Forelimb muscle (tissue), 1 donor: ENCODE measurements around the gene GDF10. TPM values are rescaled to one million over a fixed set of nuclear protein-coding genes. Genes with fewer than 3 reads are reported as not detected.

Source experiments
- DNase-seq: peaks from one replicate; pipeline ENCODE4 v3.0.0-alpha.2; 2013; ENCODE audit warnings: low read depth
- polyA plus RNA-seq: library from polyadenylated mRNA; unstranded; fragments of 120-200 nt; gene quantifications from one replicate; pipeline ENCODE4 v1.2.1, GENCODE V29; 2013; ENCODE audit not compliant: insufficient read length

Gene GDF10
- polyA plus RNA-seq, 1 donor = 3.2 TPM

DNA sequence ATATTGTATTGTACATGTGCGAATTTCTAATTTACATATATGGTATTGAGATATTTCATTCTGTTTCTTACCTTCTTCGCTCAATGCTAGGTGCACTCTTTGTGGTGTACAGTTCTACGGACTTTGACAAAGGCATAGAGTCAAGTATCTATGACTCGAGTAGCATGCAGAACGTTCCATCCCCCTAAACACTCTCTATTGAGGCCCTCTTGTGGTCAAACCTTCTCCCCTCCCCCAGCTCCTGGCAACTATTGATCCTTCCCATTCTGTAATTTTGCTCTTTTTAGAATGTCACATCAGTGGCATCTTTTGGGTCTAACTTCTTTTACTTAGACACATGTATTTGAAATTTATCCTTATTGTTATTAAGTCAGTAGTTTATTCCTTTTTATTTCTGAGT, 30.7 kb upstream of the GDF10 start:
- DNase-seq = no peak

DNA sequence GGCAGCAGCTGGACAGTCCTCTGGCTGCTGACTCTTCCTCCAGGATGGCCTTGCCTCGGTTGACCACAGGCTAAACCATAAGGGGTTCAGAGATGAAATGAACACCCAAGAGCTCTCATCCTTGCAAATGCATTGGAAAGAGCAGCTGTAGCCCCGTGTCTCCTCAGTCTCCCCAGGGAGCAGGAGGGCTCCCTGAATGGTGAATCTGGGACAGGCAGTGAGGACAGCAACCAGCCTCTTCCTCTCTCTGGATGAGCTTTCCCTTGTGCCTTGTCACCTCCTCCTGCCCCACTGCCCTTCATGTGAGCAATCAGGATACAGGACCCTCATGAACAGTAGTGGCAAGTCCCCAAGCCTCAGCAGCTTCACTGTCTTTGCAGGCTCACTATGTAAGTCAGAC, 23.9 kb upstream of the GDF10 start:
- no peak for DNase-seq

DNA sequence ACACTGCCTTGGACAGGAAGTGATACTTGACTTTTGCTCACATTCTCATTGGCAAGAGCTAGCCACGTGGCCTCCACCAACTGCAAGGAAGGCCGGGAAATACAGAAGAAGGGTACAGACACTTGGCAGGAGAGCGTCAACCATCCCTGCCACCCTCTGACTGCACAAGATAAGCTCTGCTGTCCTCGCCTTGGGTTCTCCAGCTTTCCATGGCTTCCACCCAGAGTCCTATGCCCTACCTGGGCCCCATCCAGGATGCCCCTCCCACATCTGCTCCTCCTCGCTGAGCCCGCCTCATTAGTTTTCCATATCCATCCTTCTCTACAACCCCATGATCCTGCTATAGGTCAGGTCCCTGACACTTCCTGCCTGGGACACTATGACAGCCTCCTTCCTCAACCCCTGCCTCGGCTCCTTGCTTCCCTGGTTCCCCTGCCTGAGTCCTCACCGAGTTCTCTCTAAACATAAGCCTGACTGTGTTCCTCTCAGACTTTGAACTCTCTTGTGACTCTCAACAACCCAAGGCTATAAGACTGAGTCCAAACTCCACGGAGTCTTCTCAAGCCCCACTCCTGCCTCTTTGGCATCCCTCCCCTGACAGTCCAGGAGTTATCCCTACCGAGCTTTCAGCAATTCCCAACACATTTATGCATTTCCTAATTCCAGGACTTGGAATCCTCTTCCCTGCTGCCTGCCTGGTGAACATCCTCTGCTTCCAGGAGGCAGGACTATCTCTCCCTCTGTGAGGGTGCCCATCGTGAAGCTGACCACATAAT, 23.2 kb upstream of the GDF10 start:
- DNase-seq = no peak

DNA sequence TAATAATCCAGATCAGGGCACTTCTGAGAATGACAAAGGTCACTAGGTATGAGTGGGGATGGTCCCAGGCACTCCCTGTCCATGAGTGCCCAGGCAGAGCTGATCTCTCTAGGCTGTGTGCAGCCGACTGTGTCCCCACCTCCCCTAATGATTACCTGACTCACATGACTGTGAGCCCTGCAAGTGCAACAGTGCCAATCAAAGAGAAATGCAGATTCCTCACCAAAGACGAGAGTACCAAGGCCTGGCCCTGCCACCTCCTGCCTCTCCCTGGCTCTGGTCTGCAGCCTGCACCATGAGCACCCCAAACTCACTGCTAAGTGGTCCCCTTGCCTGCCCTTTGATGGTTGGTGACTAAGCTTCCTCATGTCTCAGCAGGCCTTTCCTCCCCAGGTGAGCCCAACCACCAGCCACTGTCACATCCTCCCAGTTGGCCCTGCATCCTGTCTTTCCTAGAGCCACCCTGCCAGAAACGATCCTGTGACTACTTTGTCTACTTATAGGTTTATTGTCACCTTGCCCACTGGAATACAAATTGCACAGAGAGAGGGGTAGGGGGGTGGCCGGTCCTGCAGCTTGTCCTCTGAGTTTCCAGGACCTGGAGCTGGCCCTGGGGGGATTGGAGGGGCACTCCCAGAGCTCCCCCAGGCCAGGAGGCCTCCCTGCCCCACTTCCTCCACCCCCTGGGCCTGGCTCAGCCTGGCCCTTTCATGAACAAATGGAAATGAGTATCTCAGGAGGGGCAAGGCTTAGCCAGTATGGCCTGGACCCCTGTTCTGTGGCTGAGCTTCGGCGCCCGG, 22.4 kb upstream of the GDF10 start:
- no peak for DNase-seq

DNA sequence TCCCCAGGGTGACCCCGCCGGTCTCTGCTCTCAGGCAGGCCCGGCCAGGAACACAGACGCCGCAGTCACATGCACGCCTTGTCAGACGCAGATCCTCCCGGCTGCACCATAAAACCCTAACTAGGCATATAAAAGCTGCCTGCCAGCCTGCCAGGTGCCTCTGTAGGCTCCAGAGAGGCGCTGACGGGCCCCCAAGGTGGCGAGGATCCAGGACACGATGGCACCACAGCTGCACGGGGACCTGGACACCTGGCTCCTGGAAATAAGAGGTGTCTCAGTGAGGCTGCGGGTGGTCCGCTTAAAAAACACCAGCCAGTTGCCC, 21.9 kb upstream of the GDF10 start:
- no peak for DNase-seq

DNA sequence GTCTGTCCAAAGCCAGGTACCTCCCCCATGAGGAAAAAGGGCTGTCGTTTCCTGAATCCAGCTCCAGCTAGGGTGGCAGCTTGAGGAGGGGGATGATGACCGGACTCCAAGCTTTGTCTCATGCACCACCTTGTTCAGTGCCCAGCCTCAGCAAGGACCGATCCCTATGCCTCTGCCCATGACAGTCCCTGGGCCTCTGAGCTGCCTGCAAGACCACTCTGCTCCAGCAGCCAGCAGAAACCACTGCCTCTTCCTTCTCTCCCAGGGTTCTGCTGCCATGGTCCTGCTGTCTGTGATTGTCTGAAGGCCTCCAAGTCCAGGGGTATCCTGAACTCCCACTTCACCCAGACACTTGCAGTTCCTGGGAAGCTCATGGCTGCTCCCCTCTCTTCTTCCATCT, 21.3 kb upstream of the GDF10 start:
- DNase-seq = no peak

DNA sequence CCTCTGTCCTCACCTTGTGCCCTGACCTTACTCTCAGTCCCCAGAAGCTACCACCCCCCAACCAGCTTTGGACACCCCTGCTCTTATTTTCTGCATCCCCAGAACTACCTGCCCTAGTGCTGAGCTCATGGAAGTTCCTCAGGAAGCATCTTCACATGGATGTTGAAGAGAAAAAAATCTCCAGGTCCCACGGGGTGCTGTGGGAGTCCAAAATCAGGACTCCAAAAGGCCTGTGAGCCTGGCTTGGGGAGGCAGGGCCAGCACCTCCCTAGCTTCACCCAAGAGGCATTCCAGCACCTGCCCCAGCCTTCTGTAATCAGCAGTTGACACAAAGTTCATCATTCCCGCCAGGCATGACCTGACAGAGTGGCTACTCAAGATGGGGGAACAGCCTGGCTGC, 20.7 kb upstream of the GDF10 start:
- no peak for DNase-seq

DNA sequence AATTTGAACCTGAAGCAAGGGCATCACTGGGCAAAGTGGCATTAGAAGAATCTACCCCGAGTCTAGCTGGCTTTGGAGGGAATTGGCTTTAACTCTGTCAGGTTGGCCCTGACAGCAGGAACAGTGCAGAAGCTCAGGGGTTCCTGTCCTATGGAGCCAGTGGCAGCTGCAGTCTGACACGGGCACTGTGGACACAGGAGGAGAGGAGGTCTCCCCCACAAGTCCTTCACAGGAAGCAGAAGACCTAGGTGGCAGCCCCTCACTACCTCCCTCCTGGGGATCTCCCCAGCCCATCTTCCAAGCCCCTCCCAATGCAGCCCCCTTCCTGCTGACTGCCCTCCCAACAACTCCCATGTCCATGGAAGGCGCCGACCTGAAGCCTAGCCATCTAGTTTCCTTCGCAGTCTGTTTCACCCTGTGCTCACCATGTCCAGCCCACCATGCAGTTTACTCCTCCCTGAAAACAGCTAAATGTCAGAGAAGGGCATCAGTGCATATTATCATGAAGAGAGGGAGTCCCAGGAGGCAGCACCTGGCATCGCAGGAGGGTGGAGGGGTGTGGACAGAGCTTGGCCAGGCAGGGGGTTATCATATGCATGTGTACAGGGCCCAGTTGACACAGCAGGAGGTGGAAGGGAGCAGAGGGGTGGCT, 17.9 kb upstream of the GDF10 start:
- DNase-seq = no peak

DNA sequence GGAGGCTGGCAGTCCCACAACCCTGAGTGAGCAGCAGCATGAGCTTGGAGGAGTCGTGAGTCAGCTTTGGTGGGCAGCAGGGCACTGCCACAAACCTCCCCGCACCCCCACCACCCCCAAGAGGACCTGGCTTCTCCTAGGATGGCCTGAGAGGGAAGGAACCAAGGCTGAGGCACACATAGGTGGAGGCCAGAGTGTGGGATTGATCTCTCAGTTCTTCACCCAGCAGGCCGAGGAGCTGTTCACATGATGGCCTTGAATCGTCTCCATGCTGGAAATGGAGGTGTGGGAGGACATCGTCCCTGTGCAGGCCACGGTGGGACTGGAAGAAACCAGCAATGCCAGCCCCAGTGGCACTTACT, 17.4 kb upstream of the GDF10 start:
- no peak for DNase-seq

DNA sequence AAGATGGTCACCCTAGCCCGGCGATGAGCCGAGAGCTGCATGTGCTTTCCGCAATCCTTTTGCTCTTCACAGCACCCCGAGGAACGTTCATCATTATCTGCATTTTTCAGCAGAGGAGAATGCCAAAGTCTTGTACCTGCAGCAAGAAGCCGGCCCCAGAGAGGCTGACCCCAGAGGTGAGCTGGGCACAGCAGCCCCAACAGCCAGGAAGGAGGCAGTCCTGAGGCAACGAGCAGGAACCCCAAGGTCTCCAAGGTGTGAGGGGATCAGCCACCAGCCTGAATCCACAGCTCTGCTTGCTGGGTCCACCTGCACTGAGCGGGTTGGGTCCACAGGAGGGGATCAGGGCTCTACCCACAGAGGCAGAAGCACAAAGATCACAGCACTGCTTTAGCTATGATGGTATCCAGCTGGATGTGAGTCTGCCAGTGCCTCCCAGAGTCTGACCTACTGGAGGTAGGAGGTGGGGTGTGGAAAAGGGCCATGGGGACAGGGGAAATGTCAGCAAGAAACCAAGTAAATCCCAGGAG, 16.8 kb upstream of the GDF10 start:
- no peak for DNase-seq

DNA sequence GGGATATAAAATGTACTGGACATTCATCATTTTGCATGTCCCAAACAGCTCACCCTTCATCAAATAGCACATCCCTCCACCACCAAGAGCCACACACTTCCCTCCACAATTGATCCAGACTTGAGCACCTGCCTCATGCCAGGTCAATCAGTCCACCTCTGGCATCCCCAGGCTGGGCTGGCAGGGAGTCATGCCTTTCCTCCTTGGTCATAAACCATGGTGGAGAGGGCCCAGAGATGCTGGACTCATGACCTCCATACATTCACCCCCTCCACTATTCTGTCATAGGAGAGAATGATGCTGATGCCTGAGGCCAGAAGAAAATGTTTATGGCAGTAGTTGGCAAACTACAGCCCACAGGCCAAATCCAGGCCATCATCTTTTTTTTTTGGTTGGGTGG, 16.1 kb upstream of the GDF10 start:
- no peak for DNase-seq

DNA sequence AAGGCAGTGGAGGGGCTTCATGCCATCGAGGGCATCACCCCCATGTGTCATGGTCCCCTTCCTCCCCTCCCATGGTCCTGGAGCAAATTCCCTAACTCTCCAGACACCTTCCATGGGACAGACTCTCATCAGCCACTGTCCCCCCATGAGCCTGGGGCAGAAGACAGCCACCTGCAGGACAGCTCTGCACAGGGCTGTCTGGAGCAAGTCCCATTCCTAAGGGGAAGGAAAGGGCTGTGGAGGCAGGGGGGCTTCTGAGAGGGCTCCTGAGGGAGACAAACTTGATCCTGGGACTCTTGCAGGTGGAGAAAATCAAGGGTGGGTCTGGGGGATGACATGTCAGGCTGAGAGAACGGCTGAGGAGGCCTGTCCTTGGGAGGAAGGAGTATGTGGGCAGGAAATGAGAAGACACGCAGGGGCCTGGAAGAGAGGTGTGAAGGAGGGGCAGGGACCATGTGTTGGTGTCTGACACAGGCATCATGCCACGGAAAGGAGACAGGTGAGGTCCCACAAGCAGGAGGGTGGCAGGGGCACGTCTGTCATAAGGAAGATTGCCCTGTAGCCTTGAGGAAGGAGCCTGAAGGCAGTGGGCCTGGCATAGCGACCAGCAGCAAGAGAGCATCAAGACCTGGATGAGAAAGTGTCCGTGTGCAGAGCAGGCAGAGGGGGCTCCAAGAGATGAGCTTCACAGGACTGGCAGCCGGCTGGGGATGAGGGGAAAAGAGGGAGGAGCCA, 14.4 kb upstream of the GDF10 start:
- DNase-seq = no peak

DNA sequence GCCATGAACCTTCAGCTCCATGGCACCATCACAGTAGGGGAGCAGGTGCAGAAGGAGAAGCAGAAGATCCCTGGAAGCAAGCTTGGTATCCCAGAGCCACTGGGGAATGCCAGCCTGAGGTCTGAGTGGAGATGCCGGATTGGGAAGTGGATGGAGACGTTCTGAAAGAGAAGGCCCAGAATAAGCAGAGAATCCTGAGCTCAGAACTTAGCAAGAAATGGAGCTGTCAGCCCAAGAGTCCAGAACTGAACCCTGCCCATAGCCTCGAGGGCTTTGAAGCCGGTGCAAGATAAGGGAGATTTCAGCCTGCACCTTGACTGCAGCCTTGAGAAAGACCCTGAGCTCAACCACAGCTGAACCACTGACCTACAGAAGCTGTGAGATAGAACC, 13.9 kb upstream of the GDF10 start:
- no peak for DNase-seq

DNA sequence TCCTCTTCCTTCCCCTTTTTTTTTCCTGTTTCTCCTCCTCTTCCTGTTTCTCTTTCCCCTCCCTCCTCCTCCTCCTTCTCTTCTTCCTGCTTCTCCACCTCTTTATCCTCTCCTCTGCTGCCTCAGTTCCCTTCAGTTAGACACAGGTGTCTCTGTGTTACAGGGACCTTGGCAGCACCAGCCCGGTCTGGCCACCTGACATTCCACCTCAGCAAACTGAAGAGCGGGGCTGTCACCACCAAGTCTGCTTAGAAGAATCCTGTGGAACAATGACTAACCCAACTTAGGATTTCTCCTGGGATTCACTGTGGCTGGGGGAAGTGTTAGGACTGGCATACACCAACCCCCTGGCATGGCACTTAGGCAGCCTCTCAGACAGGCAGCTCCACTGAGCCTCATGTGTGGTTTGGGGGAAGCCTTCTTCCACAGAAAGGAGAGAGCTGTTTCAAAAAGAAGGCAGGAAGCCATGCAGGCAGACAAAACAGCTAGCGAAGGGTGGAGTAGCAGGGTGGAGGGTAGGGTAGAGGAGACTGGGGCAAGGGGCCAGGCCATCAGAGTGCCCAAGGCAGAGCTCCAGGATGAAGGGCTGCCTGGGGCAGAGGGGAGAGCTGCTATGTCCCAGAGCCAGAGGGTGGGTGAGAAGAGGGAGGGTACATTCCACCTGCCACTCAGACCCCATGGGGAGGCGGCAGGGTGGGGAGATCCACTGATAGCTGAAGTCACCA, 13.2 kb upstream of the GDF10 start:
- no peak for DNase-seq

DNA sequence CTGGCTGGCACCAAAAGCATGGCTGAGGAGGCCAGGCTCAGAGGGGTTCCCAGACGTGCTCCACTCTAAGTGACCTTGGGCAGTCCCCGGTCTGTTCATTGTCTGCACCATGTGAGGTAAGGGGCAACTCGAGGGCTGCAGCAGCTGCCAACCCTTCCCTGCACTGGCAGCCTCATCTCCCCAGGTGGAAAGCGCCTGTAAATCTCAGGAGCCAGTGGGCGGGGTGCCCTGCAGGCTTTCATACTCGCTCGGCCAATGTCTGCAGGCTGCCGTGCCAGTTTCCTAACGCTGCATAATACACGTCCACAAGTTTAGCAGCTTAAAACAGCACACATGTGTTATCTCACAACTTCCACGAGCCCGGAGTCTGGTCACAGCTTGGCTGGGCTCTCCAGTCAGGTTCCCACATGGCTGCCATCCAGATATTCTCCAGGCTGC, 12.6 kb upstream of the GDF10 start:
- no peak for DNase-seq

DNA sequence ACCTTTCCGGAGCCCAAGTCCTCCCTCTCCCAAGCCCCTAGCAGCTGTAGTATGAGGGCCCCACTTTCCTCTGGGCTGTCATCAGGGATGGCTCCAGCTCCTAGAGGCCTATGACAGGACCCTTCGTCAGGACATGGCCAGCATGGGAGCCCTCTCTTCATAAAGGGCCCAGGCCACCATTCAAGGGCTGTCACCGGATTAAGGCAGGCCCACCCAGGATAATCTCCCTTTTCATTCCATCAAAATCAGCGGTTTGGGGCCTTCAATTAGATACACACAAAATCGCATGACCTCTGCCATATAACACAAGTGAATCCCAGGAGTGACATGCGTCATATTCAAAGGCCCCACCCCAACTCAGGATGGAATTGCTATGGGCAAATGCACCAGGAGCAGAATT, 12.2 kb upstream of the GDF10 start:
- no peak for DNase-seq

DNA sequence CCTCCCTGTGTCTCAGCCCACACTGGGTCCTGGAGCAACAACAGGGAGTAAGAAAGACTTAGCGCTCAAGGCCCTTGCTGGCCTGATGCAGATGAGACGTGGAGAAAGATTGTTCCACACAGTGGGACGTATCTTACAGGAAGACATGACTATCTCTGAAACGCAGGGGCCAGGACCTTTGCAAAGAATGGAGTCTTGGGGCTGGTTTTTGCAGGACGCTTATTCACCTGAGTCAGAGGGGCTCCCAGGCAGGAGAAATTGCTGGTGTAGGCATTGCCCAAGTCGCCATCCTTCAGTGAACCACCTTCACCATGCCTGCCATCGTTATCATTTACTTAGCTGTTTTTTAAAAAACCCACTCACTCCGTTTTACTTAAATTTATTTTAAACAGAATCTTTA, 11.8 kb upstream of the GDF10 start:
- DNase-seq = no peak

DNA sequence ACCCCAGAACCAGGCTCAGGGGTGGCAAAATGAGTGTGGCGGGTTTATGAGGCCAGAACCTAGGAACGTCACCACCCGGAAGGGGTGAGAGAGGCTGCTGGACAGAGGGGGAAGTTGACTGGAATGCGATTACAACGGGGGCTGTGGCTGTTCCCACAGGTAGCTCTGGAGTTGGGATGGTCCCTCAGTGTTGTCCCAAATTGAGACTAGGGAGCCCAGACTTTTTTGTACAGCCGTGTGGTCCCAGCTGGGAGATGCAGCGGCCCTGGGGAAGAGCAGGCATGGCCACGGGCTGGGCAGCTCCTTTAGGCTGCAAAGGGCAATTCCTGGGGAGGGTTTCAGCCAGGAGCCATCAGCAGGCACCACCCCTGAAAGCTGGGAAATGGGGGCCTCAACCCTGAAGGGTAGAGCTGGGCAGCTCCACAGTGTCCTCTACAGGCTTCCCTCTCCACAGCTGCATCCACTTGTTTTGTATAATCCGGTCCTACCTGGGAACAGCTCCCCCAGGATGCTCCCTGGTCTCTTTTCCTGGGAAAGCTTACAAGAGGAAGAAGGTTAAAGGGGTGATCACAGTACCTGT, 11.0 kb upstream of the GDF10 start:
- no peak for DNase-seq

DNA sequence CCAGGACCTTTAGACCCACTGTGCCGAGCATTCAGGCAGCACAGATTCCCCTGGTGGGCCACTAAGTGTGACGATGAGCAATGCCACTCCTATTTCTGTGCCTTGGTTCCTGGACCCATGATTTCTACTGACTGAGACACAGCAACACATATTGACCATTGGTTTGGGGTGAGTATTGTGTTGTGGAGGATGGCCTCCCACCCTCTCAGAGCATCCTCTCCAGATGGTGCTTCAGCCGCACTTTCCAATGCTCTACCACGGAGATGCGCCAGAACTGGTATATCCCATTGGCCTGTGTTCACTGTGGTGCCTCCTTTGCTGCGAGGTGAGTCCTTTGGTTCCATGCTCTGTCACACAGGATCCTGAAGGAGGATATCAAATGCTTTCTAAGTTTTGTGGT, 10.1 kb upstream of the GDF10 start:
- no peak for DNase-seq

DNA sequence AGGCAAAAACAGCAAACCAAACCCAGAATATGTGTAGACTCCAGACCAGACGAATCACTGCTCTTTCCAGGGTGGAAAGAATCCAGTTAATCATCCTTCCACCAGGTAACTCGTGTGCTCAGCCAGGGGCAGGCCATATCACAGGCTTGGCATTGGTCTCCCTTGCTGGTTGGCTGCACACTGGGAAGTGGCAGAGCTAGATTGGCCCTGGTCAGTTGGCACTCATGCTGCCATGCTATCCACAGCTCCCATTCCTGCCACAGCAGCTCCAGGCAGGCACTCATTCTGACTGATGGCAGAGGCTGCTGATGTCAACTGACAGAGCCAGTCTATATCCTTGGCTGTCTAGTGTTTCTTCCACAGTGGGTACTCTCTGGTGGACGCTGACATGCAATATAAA, 9.7 kb upstream of the GDF10 start:
- DNase-seq = no peak

DNA sequence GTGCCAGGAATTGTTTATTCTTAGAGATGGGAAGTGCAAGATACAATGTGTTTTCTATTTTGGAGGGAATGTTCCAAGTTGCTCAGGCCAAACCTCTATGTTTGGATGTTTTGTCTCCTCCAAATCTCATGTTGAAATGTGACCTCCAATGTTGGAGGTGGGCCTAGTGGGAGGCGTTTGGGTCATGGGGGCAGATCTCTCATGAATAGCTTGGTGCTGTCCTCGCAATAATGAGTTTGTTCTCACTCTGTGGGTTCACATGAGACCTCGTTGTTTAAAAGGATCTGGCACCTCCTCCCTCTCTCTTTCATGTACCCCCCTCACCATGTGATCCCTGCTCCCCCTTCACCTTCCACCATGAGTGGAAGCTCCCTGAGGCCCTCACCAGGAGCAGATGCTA, 8.3 kb upstream of the GDF10 start:
- no peak for DNase-seq
